ENCODE results near the gene MAB21L4. TPM values are rescaled to one million over a fixed set of nuclear protein-coding genes. Genes with fewer than 3 reads are reported as not detected.
"Not testable (repeated sequence)": the region's sequence is repeated elsewhere in the genome, so short reads cannot be mapped to it uniquely, and the experiment has no call there.

The MAB21L4 gene
- total RNA-seq, 2 donors from 2014 or later: 0.31 TPM; not detected in 1

DNA sequence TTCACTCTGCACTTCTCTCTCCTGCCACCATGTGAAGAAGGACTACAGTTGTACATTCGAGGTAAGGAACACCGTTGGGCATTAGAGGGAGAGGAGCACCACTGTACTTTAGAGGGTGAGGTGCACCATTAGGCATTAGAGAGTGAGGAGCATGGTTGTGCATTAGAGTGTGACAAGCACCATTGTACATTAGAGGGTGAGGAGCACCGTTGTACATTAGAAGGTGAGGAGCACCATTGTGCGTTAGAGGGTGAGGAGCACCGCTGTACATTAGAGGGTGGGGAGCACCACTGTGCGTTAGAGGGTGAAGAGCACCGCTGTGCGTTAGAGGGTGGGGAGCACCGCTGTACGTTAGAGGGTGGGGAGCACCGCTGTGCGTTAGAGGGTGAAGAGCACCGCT, 48.1 kb downstream of the MAB21L4 start:
- no peaks in the 10 kb centered on the region for H3K36me3 ChIP-seq
- DNase-seq (ENCODE audit: low spot score): no peak

DNA sequence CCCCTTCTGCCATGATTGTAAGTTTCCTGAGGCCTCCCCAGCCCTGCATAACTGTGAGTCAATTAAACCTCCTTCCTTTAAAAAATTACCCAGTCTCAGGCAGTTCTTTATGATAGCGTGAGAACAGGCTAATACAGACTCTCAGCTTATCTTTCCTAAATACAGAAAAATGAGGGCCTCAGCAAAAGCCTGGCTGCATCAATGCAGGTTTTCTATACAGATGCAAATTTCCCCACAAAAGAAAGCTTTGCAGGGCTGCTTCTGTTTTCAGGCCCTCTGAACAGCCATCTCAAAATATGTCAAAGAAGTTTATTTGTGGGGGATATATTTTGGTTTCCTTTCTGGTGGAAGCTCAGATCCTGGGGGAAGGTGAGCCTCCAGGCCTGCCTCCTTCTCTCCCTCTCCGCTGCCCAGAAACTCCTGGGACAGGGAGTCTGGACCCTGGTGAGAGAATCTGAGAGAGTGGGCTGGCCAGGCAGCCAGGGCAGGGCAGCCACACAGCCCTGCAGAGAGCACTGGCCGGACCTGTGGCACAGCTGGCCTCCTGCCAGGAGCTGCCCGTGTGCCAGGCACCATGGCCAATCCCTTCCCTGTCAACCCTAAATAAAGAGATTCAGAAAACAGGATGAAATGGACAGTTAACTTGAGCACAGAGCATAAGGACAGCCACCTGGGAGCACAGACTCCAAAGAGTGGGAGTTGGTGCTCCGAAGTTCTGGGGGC, 48.9 kb downstream of the MAB21L4 start:
- H3K27ac ChIP-seq: no peak overlapping the region
- TF ChIP-seq, protein P1, sequence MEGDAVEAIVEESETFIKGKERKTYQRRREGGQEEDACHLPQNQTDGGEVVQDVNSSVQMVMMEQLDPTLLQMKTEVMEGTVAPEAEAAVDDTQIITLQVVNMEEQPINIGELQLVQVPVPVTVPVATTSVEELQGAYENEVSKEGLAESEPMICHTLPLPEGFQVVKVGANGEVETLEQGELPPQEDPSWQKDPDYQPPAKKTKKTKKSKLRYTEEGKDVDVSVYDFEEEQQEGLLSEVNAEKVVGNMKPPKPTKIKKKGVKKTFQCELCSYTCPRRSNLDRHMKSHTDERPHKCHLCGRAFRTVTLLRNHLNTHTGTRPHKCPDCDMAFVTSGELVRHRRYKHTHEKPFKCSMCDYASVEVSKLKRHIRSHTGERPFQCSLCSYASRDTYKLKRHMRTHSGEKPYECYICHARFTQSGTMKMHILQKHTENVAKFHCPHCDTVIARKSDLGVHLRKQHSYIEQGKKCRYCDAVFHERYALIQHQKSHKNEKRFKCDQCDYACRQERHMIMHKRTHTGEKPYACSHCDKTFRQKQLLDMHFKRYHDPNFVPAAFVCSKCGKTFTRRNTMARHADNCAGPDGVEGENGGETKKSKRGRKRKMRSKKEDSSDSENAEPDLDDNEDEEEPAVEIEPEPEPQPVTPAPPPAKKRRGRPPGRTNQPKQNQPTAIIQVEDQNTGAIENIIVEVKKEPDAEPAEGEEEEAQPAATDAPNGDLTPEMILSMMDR (IDR thresholded peaks at IDR 0.05): no peak
- no peaks in the 10 kb centered on the region for H3K27me3 ChIP-seq
- DNase-seq (ENCODE audit: low spot score): no peak
- H3K4me1 ChIP-seq: no peaks in the 10 kb centered on the region
- no peaks in the 10 kb centered on the region for H3K36me3 ChIP-seq
- H3K4me3 ChIP-seq: no peak overlapping the region
- H3K9me3 ChIP-seq: no peaks in the 10 kb centered on the region

More for the DNA sequence above, 48.1 kb downstream of the MAB21L4 start:
- Histone ChIP-seq H3K4me1 (no peaks in the 10 kb centered on the region), H3K4me3 (no peak overlapping the region), H3K27me3 (no peaks in the 10 kb centered on the region), H3K27ac (no peak overlapping the region), H3K9me3 (no peaks in the 10 kb centered on the region)
- TF ChIP-seq, protein P1 (IDR thresholded peaks at IDR 0.05): no peak

DNA sequence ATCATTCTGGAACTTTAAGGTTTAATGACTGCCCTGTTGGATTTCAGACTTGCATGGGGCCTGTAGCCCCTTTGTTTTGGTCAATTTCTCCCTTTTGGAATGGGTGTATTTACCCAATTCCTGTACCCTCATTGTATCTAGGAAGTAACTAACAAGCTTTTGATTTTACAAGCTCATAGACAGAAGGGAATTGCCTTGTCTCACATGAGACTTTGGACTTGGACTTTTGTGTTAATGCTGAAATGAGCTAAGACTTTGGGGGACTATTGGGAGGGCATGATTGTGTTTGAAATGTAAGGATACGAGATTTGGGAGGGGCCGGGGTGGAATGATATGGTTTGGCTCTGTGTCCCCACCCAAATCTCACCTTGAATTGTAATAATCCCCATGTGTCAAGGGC, 49.6 kb downstream of the MAB21L4 start:
- DNase-seq (ENCODE audit: low spot score); H3K9me3 ChIP-seq; H3K27ac ChIP-seq; H3K4me3 ChIP-seq; H3K27me3 ChIP-seq; H3K36me3 ChIP-seq; H3K4me1 ChIP-seq: not testable (repeated sequence)

DNA sequence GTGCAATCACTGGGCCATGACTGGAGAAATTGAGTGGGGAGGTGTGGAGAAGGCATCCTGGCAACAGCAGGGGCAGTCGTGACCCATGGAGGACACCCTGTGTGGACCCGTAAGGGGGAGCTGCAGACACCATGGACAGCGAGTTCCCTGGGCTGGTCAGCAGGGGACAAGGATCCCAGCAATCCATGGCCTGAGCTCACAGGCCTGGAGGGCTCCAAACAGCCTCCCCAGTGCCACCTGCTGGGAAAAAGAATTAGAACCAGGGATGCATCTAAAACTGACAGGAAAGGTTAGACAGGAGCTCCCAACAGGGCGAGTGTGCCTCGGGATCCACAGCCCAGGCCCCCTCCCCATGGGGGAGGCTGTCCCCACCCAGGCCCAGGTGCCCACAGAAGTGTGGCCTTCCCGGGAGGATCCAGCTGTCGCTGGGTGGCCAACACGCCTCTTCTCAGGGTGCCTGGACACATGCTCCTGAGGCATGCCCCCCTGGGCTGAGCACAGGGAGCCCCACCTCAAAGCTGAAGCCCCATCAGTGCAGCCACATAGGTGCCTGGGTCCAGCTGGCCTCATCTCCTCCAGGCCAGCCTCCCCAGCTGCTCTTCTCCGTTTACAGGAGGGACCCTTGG, 55.4 kb downstream of the MAB21L4 start:
- no peak for DNase-seq (ENCODE audit: low spot score)
- H3K27ac ChIP-seq: no peak overlapping the region
- peaks cover 0 to 4% of the 10 kb centered on the region in 2 donors for H3K4me1 ChIP-seq
- no peak overlapping the region for H3K4me3 ChIP-seq
- no peaks in the 10 kb centered on the region for H3K9me3 ChIP-seq
- no peaks in the 10 kb centered on the region for H3K27me3 ChIP-seq
- no peaks in the 10 kb centered on the region for H3K36me3 ChIP-seq
- TF ChIP-seq, protein P1 (IDR thresholded peaks at IDR 0.05): peak; percentile 36 to 73

DNA sequence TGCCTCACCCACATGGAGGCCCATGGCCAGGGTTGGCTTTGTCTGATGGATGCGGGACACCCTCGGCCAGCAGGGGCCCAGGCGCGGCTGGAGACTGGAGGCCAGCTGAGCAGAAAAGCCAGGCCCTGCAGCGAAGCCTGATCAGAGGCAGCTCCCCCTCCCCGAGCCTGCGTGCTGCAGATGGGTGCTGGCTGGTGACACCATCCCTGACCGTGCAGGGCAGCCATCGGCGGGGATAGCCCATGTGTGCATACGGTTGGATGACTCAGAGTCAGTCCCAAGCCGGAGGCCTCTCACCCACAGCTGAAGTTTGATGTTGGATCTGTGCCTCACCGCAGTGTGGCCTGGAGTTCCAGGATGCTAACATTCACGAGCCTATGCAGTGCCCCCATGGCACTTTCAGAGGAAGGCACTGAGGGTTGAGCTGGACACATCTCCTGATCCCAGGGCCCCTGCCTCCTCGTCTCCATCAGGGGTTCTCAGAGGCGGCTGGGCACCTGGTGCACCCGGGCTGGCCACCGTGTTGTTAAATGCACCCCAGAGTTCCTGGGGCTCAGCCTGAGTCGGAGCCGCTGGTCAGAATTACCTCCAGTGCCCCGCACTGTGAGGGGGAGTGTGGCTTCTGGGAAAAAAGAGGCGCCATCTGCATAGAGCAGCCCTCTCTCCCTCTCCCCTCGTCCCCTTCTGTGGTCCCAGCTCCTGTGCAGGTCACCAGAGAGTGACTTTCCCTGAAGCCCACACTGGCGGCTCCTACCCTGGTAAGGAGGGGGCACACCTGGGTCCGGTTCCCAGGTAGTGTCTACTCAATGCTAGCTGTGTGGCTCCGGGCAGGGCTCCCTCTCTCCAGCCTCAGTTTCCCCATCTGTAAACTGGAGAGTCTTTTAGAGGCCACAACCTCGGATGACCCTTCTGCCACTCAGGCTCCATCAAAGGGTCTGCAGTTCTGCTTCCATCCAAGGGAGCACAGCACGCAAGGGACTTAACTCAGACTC, 56.5 kb downstream of the MAB21L4 start:
- Histone ChIP-seq H3K27ac (no peak overlapping the region), H3K4me1 (peaks cover 0 to 4% of the 10 kb centered on the region in 2 donors), H3K27me3 (no peaks in the 10 kb centered on the region), H3K9me3 (no peaks in the 10 kb centered on the region), H3K36me3 (no peaks in the 10 kb centered on the region), H3K4me3 (no peak overlapping the region)
- TF ChIP-seq, protein P1 (IDR thresholded peaks at IDR 0.05): no peak
- DNase-seq (ENCODE audit: low spot score): no peak

DNA sequence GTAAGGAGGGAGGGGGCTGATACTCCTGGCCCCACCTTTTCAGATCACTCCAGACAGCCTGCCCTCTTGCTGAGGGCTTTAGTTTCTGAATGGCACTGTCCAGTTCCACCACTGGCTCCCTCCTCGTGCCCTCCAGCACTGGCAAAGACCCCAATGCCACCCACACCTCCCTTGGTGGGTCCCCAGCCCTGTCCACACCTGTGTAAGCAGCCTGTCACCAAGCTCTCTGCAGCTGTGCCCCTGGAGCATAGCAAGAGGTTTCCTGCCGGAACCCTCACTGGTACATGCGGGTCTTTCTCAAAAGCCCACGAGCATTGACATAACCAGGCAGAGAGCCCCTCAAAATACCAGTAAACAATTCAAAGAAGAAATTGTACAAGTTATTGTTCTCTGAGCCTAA, 58.3 kb downstream of the MAB21L4 start:
- Histone ChIP-seq H3K4me1 (peaks cover 0 to 6% of the 10 kb centered on the region in 2 donors), H3K36me3 (no peaks in the 10 kb centered on the region), H3K9me3 (no peaks in the 10 kb centered on the region), H3K4me3 (no peak overlapping the region), H3K27me3 (no peaks in the 10 kb centered on the region), H3K27ac (no peak overlapping the region)
- DNase-seq (ENCODE audit: low spot score): no peak
- TF ChIP-seq, protein P1 (IDR thresholded peaks at IDR 0.05): no peak

Measured in right atrium auricular region (tissue), 2 donors.